ENCODE data around the gene PTGIR.

The PTGIR gene

GRCh38 chr19:46606681-46607447 lies 18.0 kb downstream of the PTGIR start:
- no peak overlapping the region for H3K9ac ChIP-seq (ENCODE audit: low read length)
- peaks cover 67% of the 10 kb centered on the region for H3K36me3 ChIP-seq (replicated peaks; ENCODE audit: low read depth, low read length)
- H3K9me3 ChIP-seq (ENCODE audit: insufficient read depth, low read length) = no peaks in the 10 kb centered on the region
- H3K27ac ChIP-seq (ENCODE audit: low read length) = no peak overlapping the region
- H4K20me1 ChIP-seq (ENCODE audit: insufficient read depth, low read length) = peaks cover 44% of the 10 kb centered on the region
- TF ChIP-seq, protein P1, sequence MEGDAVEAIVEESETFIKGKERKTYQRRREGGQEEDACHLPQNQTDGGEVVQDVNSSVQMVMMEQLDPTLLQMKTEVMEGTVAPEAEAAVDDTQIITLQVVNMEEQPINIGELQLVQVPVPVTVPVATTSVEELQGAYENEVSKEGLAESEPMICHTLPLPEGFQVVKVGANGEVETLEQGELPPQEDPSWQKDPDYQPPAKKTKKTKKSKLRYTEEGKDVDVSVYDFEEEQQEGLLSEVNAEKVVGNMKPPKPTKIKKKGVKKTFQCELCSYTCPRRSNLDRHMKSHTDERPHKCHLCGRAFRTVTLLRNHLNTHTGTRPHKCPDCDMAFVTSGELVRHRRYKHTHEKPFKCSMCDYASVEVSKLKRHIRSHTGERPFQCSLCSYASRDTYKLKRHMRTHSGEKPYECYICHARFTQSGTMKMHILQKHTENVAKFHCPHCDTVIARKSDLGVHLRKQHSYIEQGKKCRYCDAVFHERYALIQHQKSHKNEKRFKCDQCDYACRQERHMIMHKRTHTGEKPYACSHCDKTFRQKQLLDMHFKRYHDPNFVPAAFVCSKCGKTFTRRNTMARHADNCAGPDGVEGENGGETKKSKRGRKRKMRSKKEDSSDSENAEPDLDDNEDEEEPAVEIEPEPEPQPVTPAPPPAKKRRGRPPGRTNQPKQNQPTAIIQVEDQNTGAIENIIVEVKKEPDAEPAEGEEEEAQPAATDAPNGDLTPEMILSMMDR (IDR thresholded peaks at IDR 0.05; ENCODE audit: low read depth, low read length) = no peak
- TF ChIP-seq EZH2phosphoT487 (IDR thresholded peaks at IDR 0.05; ENCODE audit: low read depth) = no peak
- H3K79me2 ChIP-seq (ENCODE audit: low read length) = peaks cover 44% of the 10 kb centered on the region
- H3K4me1 ChIP-seq (ENCODE audit: low read length) = peaks cover 25% of the 10 kb centered on the region
- H2AFZ ChIP-seq (ENCODE audit: low read depth, low read length) = no peak overlapping the region
- no peaks in the 10 kb centered on the region for H3K27me3 ChIP-seq (ENCODE audit: low read depth, low read length)
- no peak overlapping the region for H3K4me2 ChIP-seq (ENCODE audit: low read length)
- H3K4me3 ChIP-seq (ENCODE audit: low read length) = no peak overlapping the region

DNA sequence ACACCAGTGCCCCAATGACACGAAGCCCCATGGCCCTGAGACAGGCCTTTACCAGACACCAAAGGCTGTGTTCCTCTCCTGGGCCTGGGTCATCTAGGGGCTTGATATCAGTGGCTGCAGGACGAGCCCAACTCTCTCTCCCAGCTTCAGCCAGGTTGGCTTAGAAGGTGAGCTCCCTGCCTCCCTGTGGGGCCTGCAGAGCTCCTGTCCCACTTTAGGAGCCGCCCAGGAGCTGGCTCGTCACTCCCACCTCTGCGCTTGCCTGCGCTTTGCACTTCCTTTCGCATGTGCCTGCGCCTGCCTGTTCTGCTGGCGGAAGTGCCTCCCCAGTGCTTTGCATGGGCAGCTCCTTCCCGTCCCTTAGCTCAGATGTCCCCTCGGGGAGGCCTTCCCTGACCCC lies 18.9 kb downstream of the PTGIR start:
- no peak overlapping the region for H2AFZ ChIP-seq (ENCODE audit: low read depth, low read length)
- no peaks in the 10 kb centered on the region for H3K27me3 ChIP-seq (ENCODE audit: low read depth, low read length)
- H3K27ac ChIP-seq (ENCODE audit: low read length) = no peak overlapping the region
- peaks cover 65% of the 10 kb centered on the region for H3K36me3 ChIP-seq (replicated peaks; ENCODE audit: low read depth, low read length)
- no peak for TF ChIP-seq EZH2phosphoT487 (IDR thresholded peaks at IDR 0.05; ENCODE audit: low read depth)
- TF ChIP-seq, protein P1 (IDR thresholded peaks at IDR 0.05; ENCODE audit: low read depth, low read length) = no peak
- H3K79me2 ChIP-seq (ENCODE audit: low read length) = peaks cover 51% of the 10 kb centered on the region
- H3K9ac ChIP-seq (ENCODE audit: low read length) = no peak overlapping the region
- H3K4me2 ChIP-seq (ENCODE audit: low read length) = no peak overlapping the region
- H3K4me3 ChIP-seq (ENCODE audit: low read length) = no peak overlapping the region
- no peaks in the 10 kb centered on the region for H3K9me3 ChIP-seq (ENCODE audit: insufficient read depth, low read length)
- peaks cover 44% of the 10 kb centered on the region for H4K20me1 ChIP-seq (ENCODE audit: insufficient read depth, low read length)
- peaks cover 17% of the 10 kb centered on the region for H3K4me1 ChIP-seq (ENCODE audit: low read length)

GRCh38 chr19:46605356-46605821 lies 19.5 kb downstream of the PTGIR start:
- H3K4me1 ChIP-seq (ENCODE audit: low read length) = peaks cover 13% of the 10 kb centered on the region
- H3K27ac ChIP-seq (ENCODE audit: low read length) = no peak overlapping the region
- no peak overlapping the region for H3K4me3 ChIP-seq (ENCODE audit: low read length)
- H3K4me2 ChIP-seq (ENCODE audit: low read length) = no peak overlapping the region
- no peak overlapping the region for H3K9ac ChIP-seq (ENCODE audit: low read length)
- peaks cover 58% of the 10 kb centered on the region for H3K36me3 ChIP-seq (replicated peaks; ENCODE audit: low read depth, low read length)
- no peaks in the 10 kb centered on the region for H3K9me3 ChIP-seq (ENCODE audit: insufficient read depth, low read length)
- TF ChIP-seq, protein P1 (IDR thresholded peaks at IDR 0.05; ENCODE audit: low read depth, low read length) = no peak
- no peak for TF ChIP-seq EZH2phosphoT487 (IDR thresholded peaks at IDR 0.05; ENCODE audit: low read depth)
- H3K27me3 ChIP-seq (ENCODE audit: low read depth, low read length) = no peaks in the 10 kb centered on the region
- peaks cover 44% of the 10 kb centered on the region for H4K20me1 ChIP-seq (ENCODE audit: insufficient read depth, low read length)
- peaks cover 51% of the 10 kb centered on the region for H3K79me2 ChIP-seq (ENCODE audit: low read length)
- H2AFZ ChIP-seq (ENCODE audit: low read depth, low read length) = no peak overlapping the region

GRCh38 chr19:46604781-46605355 lies 20.0 kb downstream of the PTGIR start:
- no peak overlapping the region for H3K4me3 ChIP-seq (ENCODE audit: low read length)
- H3K4me1 ChIP-seq (ENCODE audit: low read length) = peaks cover 18% of the 10 kb centered on the region
- peaks cover 44% of the 10 kb centered on the region for H4K20me1 ChIP-seq (ENCODE audit: insufficient read depth, low read length)
- H3K9me3 ChIP-seq (ENCODE audit: insufficient read depth, low read length) = no peaks in the 10 kb centered on the region
- H3K36me3 ChIP-seq (replicated peaks; ENCODE audit: low read depth, low read length) = peaks cover 55% of the 10 kb centered on the region
- TF ChIP-seq EZH2phosphoT487 (IDR thresholded peaks at IDR 0.05; ENCODE audit: low read depth) = no peak
- TF ChIP-seq, protein P1 (IDR thresholded peaks at IDR 0.05; ENCODE audit: low read depth, low read length) = no peak
- H3K27ac ChIP-seq (ENCODE audit: low read length) = no peak overlapping the region
- H3K9ac ChIP-seq (ENCODE audit: low read length) = no peak overlapping the region
- no peak overlapping the region for H2AFZ ChIP-seq (ENCODE audit: low read depth, low read length)
- peaks cover 51% of the 10 kb centered on the region for H3K79me2 ChIP-seq (ENCODE audit: low read length)
- no peak overlapping the region for H3K4me2 ChIP-seq (ENCODE audit: low read length)
- H3K27me3 ChIP-seq (ENCODE audit: low read depth, low read length) = no peaks in the 10 kb centered on the region

Measured in OCI-LY3 (cell line).